Activated CD4-positive, alpha-beta T cell treated with anti-CD3 and anti-CD28 coated beads, Interleukin-2, amount 10 ng/mL, durations not matched to agents 24 days and 14 days (primary cell): ENCODE data around the gene ENDOV. TPM values are rescaled to one million over a fixed set of nuclear protein-coding genes. Genes with fewer than 3 reads are reported as not detected.
A peak's percentile ranks its signal among the peaks of the same experiment; 100 is the strongest.

ENCODE experiments used
- DNase-seq: peaks from one replicate; pipeline ENCODE4 v3.0.0; 2022
- H3K27ac Mint-ChIP-seq: one replicate; pipeline ENCODE4 v1.8.0; 2022; ENCODE audit warnings: mild to moderate bottlenecking, mixed read lengths
- H3K27me3 Mint-ChIP-seq: one replicate; pipeline ENCODE4 v1.8.0; 2022; ENCODE audit warnings: mixed read lengths
- H3K36me3 Mint-ChIP-seq: one replicate; pipeline ENCODE4 v1.8.0; 2022; ENCODE audit warnings: low read depth, mild to moderate bottlenecking, mixed read lengths
- H3K4me1 Mint-ChIP-seq: one replicate; pipeline ENCODE4 v1.8.0; 2021; ENCODE audit warnings: mixed read lengths
- H3K4me3 Mint-ChIP-seq: one replicate; pipeline ENCODE4 v1.8.0; 2022; ENCODE audit warnings: mild to moderate bottlenecking, moderate library complexity, mixed read lengths
- H3K9me3 Mint-ChIP-seq: one replicate; pipeline ENCODE4 v1.8.0; 2021; ENCODE audit warnings: mixed read lengths
- intact Hi-C: fragments of 100-400 bp; cut with micrococcal nuclease; formaldehyde crosslinking; loops from one replicate; pipeline ENCODE4 v1.15.1; 2023
- total RNA-seq: library from RNA; stranded (reverse); gene quantifications from 2 replicates; pipeline ENCODE4 v1.2.3, GENCODE V29; 2022

The ENDOV gene
- total RNA-seq, 1 donor from 2014 or later, result 16.4 TPM

DNA sequence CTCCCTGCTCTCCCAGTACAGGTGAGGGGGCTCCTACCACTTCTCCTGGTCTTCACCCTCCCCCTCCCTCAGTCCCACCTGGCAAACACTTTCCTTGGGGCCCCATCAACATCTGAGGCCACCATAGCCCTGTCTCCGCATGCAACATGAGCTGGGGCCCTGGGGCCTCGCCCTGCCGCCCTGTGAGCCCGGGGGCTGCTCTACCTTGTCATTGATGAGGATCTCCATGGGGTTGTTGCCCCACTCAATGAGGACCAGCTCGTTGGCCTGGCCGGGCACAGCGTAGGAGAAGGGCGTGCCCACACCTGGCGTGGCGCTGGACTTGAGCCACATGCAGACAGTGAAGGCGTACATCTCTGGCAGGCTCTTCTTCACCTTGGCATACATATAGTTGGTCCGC is 58.0 kb downstream of the ENDOV start:
- Mint-ChIP-seq H3K9me3 (no peaks in the 10 kb centered on the region), H3K27me3 (peaks cover 28% of the 10 kb centered on the region), H3K27ac (no peak overlapping the region), H3K4me1 (peaks cover 23% of the 10 kb centered on the region), H3K4me3 (peak overlapping the region; percentile 6), H3K36me3 (peaks cover 17% of the 10 kb centered on the region)
- intact Hi-C loops, result loop anchor here (10.0 kb wide), 1 partner anchor 102 kb away; no protein-coding TSS in a partner anchor
- DNase-seq, result no peak

DNA sequence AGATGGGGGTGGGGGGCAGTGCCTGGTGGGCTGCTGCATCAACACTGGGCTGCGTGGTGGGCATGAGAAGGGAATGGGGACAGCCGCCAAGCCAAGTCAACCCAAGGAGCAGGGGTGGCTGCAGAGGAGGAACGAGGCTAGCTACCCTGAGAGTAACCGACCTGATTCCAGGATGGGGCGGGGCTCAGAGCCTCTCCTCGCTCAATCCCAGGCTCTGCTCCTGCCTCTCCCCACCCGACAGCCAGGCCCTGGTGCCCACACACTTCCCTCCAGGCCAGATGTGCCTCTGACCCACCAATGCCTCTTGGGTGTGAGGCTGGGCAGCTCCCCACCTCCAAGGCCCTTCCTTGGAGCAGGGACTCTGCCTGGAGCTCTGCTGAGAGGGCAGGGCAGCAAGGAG is 58.7 kb downstream of the ENDOV start:
- H3K27me3 Mint-ChIP-seq, result peaks cover 26% of the 10 kb centered on the region
- H3K9me3 Mint-ChIP-seq, result no peaks in the 10 kb centered on the region
- H3K4me1 Mint-ChIP-seq, result peaks cover 23% of the 10 kb centered on the region
- peak overlapping the region; percentile 84 for H3K4me3 Mint-ChIP-seq
- no peak overlapping the region for H3K27ac Mint-ChIP-seq
- peaks cover 15% of the 10 kb centered on the region for H3K36me3 Mint-ChIP-seq
- no peak for DNase-seq
- intact Hi-C loops, result loop anchor here (10.0 kb wide), 1 partner anchor 101 kb away; no protein-coding TSS in a partner anchor

DNA sequence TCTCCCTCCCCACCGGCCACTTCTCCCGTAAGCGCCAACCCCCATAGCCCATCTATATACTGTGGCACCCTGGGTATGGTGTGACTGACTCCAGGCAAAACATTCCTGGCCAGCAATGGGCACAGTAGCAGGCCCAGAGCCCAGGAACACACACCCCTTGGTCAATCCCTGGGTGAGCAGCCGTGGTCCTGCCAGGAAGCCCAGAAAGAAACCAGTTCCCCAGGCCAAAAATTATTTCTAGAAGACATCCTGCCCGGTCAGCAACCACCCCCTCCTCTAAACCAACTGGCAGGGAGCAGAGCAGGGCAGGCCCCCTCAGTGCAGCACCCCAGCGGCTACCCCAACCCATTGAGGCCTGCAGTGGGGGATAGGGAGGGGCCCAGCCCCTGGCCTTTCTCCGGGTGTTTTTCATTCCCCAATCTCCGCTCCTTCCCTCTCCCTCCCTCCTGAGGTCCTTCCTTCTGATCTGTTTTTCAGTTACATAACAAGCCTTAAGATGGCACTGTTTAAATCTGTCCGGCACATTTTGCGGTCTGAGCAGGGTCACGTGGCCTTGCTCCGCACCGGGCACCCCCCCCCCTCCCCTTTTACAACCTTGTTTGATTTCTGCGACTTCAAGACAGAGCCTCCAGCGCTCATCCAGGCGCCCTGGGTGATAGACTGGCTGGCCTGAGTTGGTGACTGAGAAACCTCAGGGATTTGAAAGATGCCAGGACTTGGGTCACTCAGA is 59.4 kb downstream of the ENDOV start:
- H3K36me3 Mint-ChIP-seq, result peaks cover 10% of the 10 kb centered on the region
- peak; percentile 76 for DNase-seq
- intact Hi-C loops, result loop anchor here (10.0 kb wide), 1 partner anchor 100 kb away; no protein-coding TSS in a partner anchor
- H3K27ac Mint-ChIP-seq, result peak overlapping the region; percentile 14
- H3K27me3 Mint-ChIP-seq, result peaks cover 31% of the 10 kb centered on the region
- peaks cover 21% of the 10 kb centered on the region for H3K4me1 Mint-ChIP-seq
- H3K4me3 Mint-ChIP-seq, result peak overlapping the region; percentile 84
- H3K9me3 Mint-ChIP-seq, result no peaks in the 10 kb centered on the region

DNA sequence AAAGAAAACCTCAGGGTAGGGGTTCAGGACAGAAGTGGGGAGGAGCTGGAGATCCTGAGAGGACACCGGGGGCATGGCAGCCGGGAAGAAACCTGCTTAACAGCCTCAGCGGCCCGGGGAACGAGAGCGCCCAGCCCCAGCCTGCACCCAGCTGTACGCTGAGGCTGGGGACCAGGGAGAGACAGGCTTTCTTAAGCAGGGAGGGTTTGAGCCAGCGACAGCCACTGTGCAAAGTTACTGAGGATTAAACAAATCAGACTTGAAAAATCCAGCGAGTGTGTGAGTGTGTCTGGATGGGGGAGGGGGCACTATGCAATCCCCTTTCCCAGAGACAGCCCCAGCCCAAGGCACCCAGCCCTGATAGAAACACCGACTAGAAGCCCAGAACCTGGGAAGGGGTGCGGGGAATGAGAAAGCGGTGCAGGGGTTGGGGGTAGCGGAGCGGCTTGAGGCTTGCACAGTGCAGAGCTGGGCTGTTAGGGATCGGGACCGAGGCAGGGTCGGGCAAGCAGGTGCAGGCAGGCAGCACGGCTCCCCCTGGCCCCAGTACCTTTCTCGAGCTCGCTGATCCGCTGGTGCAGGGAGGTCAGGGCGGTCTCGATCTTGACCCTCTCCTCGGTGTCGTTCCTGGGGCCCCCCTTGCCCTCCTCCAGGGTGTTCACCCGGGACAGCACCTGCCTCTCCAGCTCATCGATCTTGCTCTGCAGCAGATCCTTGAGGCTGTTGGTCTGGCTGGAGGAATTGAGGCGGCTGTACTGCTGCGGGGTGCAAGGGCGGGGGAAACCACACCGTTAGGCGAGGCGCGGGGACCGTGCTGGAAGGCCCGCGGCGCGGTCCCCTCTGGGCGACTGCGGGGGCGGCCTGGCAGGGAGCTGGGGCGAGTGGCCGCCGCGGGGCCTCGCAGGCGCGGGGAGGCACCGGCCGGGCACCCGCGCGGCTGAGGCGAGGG is 60.3 kb downstream of the ENDOV start:
- Mint-ChIP-seq H3K4me1 (peaks cover 21% of the 10 kb centered on the region), H3K27me3 (peaks cover 38% of the 10 kb centered on the region), H3K36me3 (peaks cover 9% of the 10 kb centered on the region), H3K4me3 (peak overlapping the region; percentile 84), H3K27ac (peak overlapping the region; percentile 65), H3K9me3 (no peaks in the 10 kb centered on the region)
- DNase-seq, result peak; percentile 72
- intact Hi-C loops, result loop anchor here (5.0 to 10.0 kb wide), 2 partner anchors 67 to 100 kb away; partner anchors contain the start of gene RPTOR

DNA sequence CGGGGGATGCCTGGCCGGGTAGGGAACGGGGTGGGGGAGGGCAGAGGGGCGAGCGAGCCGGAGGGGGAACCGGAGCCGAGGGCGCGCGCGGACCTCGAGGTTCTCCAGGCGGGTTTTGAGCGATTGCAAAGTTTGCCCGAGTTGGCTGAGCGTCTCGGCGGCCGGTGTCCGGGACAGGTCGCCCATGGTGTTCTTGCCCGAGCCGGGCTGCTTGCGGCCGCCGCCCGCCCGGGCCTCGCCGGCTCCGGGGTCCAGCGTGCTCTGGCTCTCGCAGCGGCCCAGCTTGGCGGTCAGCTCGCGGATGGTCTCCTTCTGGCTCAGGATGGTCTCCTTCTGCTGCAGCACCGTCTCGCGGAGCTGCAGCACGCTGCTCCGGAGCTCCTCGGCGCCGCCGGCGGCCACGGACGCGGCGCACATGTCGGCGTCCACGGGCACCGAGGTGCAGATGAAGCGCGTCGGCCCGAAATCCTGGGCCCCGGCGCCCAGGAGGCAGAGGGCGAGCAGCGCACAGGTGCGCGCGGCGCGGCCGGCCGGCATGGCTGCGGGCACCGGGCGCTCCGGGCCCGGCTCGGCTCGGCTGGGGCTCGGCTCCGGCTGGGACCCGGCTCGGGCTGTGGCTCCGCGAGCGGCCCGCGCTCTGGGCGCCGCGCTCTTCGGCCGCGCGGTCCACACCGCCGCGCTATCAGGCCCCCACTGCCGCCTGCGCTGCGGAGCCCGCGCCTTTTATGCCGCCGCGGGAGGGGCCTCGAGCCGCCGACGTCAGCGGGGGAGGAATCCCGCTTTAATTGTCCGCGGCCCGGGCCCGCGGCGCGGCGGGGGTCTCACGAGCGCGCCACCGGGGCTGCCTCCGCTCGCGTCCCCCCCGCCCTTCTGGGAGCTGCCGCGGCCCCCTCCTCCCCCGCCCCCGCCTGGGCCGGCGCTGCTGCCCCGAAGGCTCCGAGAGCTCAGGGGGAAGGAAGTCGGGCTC is 61.2 kb downstream of the ENDOV start, which contains the start of gene NPTX1:
Gene NPTX1, minus strand, starts transcription at position 698 of the 967 bp plus-strand sequence. Its CDS starts 161 bp downstream, at position 537.
- peaks cover 6% of the 10 kb centered on the region for H3K36me3 Mint-ChIP-seq
- H3K27ac Mint-ChIP-seq, result peak within 1 kb of the TSS; percentile 53
- DNase-seq, result peak; percentile 81
- H3K27me3 Mint-ChIP-seq, result peaks cover 43% of the 10 kb centered on the region
- H3K4me3 Mint-ChIP-seq, result peak within 1 kb of the TSS; percentile 84
- H3K9me3 Mint-ChIP-seq, result no peaks in the 10 kb centered on the region
- H3K4me1 Mint-ChIP-seq, result peaks cover 18% of the 10 kb centered on the region
- intact Hi-C loops, result loop anchor here (5.0 to 10.0 kb wide), 2 partner anchors 66 to 99 kb away; partner anchors contain the start of gene RPTOR

DNA sequence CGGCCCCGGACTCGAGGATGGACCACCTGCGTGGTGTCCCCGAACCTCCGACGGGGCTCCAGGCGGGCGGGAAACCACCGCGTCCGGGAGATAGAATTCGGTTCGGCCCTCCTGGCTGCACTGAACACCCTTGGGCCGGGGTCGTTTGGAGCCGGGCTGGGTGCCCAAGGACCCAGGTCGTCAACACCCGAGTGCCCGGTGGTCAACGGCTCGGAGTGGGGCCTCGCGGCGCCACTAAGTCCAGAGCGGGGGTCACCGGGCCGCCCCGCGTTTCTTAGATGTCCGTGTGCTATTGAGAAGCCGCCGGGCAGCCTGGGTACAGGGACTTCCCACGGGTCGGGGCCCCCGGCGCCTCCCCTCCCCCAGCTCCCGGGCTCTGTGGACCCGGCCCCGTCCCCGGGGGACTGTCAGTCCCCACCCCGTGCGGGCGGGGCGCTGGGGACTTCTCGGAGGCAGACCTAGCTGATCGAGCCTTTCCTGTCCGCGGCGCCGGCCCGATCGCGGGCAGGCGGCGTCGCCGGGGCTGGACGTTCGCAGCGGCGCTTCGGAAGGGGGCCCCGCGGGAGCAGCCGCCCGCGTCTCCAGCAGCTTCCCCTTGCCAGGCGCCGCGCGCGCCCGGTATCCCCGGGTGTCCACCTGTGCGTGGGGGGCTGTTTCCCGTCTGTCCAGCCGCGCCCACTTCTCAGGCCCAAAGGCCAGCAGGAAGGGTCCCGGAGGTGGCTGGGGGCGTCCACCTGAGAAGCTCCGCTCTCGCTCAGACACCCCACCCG is 62.1 kb downstream of the ENDOV start:
- H3K4me3 Mint-ChIP-seq, result peak overlapping the region; percentile 17
- H3K9me3 Mint-ChIP-seq, result no peaks in the 10 kb centered on the region
- intact Hi-C loops, result loop anchor here (1.0 to 10.0 kb wide), 3 partner anchors 23 to 98 kb away; partner anchors contain the start of gene RPTOR
- DNase-seq, result peak; percentile 76
- peaks cover 4% of the 10 kb centered on the region for H3K36me3 Mint-ChIP-seq
- H3K27ac Mint-ChIP-seq, result no peak overlapping the region
- peaks cover 16% of the 10 kb centered on the region for H3K4me1 Mint-ChIP-seq
- H3K27me3 Mint-ChIP-seq, result peaks cover 50% of the 10 kb centered on the region

DNA sequence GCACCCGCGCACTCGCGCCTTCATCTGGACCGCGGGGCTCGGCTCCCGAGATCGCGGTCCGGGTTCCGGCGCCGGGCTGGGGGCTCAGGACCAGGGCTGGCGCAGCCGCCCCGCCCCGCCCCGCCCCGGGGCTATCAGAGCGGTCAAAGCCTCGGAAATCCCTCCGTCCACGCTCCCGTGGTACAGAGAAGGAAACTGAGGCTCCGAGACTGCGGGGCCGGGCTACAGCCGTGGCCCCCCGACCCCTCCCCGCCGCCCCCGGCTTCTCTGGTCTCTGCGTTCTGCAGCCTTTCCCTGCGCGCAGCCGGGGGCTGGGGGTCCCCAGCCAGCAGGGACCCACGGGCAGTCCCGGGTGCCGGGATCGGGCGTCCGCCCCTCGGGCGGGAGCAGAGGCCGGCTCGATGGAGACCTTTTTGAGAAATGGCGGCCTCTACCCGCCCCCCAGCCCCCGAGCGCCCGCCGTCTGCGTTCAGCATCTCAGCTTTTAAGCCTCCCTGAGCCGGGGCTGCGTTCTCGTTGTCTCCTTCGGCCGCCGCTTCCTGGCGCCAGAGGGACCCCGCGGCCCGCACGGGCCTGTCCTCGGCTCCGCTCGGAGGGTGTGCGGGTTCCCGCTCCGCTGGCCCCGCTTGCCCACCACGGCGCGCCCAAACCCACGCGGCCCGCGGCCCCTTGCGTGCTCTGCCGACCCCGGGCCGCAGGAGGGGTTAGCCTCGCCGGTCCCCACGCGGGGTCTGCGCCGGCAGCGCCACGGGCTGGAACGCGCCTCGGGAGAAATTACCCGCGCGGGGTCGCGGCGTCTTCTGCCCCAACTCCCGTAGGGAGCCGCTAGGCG is 62.9 kb downstream of the ENDOV start:
- H3K4me3 Mint-ChIP-seq, result no peak overlapping the region
- peaks cover 2% of the 10 kb centered on the region for H3K36me3 Mint-ChIP-seq
- peaks cover 58% of the 10 kb centered on the region for H3K27me3 Mint-ChIP-seq
- intact Hi-C loops, result loop anchor here (1.0 to 10.0 kb wide), 3 partner anchors 24 to 97 kb away; partner anchors contain the start of gene RPTOR
- DNase-seq, result peak; percentile 85
- H3K27ac Mint-ChIP-seq, result no peak overlapping the region
- peaks cover 13% of the 10 kb centered on the region for H3K4me1 Mint-ChIP-seq
- no peaks in the 10 kb centered on the region for H3K9me3 Mint-ChIP-seq

DNA sequence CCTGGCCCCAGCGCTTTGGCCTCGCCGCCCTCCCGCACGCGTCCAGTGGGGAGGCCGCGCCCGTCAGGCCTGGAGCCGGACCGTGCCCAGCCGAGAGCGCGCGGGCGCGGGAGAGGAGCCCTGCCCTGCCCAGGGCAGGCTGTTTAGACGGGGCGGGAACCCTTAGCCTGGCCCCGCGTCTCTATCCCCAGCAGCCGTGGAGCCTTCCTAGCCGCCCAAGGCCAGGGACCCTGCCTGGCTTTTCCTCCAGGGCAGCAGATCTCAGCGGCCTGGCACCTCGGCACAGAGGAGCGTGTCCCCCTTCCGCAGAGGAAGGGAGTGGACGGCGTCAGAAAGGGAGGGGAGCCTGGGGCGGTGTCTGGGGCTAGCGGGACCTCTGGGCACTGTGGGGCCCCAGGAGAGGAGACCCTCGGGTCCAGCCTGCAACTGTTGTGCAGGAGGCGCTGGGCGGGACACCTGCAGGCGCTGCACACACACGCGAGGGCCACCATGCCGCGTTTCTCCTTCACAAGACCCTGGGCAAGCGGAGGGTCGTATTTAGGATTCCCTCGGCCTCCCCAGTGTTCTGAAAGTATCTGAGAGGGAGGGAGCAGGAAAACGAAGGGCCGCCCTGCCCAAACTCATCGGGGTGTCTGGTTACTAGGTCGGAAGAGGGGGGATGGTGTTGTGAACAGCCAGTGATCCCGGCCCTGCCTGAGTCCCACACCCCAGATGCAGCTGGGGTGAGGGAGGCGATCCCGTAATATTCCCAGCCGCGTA is 63.7 kb downstream of the ENDOV start:
- Mint-ChIP-seq H3K36me3 (peaks cover 2% of the 10 kb centered on the region), H3K4me1 (peaks cover 13% of the 10 kb centered on the region), H3K27me3 (peaks cover 62% of the 10 kb centered on the region), H3K4me3 (peak overlapping the region; percentile 41), H3K9me3 (no peaks in the 10 kb centered on the region), H3K27ac (no peak overlapping the region)
- no peak for DNase-seq
- intact Hi-C loops, result loop anchor here (5.0 to 10.0 kb wide), 2 partner anchors 64 to 96 kb away; partner anchors contain the start of gene RPTOR

DNA sequence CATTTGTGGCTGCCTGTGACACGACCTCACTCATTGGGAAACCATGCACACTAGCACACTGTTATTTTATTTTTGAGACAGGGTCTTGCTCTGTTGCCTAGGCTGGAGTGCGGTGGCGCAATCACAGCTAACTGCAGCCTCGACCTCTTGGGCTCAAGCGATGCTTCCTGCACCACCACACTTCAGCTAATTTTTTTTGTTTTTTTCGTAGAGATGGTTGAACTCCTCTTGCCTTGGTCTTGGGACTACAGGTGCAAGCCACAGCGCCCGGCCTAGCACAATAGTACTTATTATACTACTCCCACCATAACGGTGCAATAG is 64.2 kb downstream of the ENDOV start:
- Mint-ChIP-seq H3K27ac (no peak overlapping the region), H3K4me3 (peak overlapping the region; percentile 41)

DNA sequence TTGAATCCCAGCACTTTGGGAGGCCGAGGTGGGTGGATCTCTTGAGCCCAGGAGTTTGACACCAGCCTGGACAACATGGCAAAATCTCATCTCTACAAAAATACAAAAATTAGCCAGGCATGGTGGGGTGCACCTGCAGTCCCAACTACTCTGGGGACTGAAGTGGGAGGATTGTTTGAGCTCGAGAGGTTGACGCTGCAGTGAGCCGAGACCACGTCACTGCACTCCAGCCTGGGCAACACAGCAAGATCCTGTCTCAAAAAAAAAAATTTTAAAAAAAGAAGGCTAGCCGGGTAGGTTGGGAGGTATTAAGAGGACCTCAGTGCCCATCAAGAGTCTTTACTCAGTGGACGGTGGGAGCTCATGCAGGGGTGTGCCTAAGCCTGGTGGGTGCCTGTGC is 65.3 kb downstream of the ENDOV start:
- peaks cover 3% of the 10 kb centered on the region for H3K4me1 Mint-ChIP-seq
- H3K36me3 Mint-ChIP-seq, result no peaks in the 10 kb centered on the region
- no peak overlapping the region for H3K4me3 Mint-ChIP-seq
- no peaks in the 10 kb centered on the region for H3K9me3 Mint-ChIP-seq
- intact Hi-C loops, result no loop called here
- H3K27me3 Mint-ChIP-seq, result peaks cover 52% of the 10 kb centered on the region
- DNase-seq, result no peak
- no peak overlapping the region for H3K27ac Mint-ChIP-seq

More for the DNA sequence above, 64.2 kb downstream of the ENDOV start:
- Mint-ChIP-seq H3K27me3 (peaks cover 62% of the 10 kb centered on the region), H3K4me1 (peaks cover 12% of the 10 kb centered on the region), H3K9me3 (no peaks in the 10 kb centered on the region), H3K36me3 (peaks cover 2% of the 10 kb centered on the region)
- intact Hi-C loops, result loop anchor here (5.0 to 10.0 kb wide), 2 partner anchors 63 to 96 kb away; partner anchors contain the start of gene RPTOR
- no peak for DNase-seq
